ENCODE results near the gene E2F4. TPM values are rescaled to one million over a fixed set of nuclear protein-coding genes. Genes with fewer than 3 reads are reported as not detected.

E2F4 gene
- total and polyA plus RNA-seq, 9 of the 15 experiments (the other 6 are each of a cell fraction or from before 2014, with no cell fraction given), result 9.7 to 139 (median 106) TPM

- TF ChIP-seq ZNF655 (CRISPR knock-in tag; IDR thresholded peaks at IDR 0.05), result no peak
- TF ChIP-seq ZC3H11A (IDR thresholded peaks at IDR 0.05; ENCODE audit: low read depth, low read length), result no peak
- TF ChIP-seq ZNF133 (CRISPR knock-in tag; IDR thresholded peaks at IDR 0.05), result no peak
- no peak for TF ChIP-seq HNRNPK (IDR thresholded peaks at IDR 0.05; ENCODE audit: low read depth, low read length, poor library complexity, severe bottlenecking)
- TF ChIP-seq CHD1 (IDR thresholded peaks at IDR 0.05; ENCODE audit: low read length), result no peak
- no peak for TF ChIP-seq FOS (IDR thresholded peaks at IDR 0.05; ENCODE audit: extremely low read depth, insufficient read length)
- no peak for TF ChIP-seq FIP1L1 (IDR thresholded peaks at IDR 0.05; ENCODE audit: low read depth, low read length, poor library complexity, severe bottlenecking)
- TF ChIP-seq U2AF1 (optimal IDR thresholded peaks at IDR 0.05; ENCODE audit: low read depth, low read length), result no peak
- no peak for TF ChIP-seq ZNF764 (CRISPR knock-in tag; IDR thresholded peaks at IDR 0.05; ENCODE audit: low read depth)
- TF ChIP-seq ILF3 (IDR thresholded peaks at IDR 0.05; ENCODE audit: borderline replicate concordance), result no peak
- TF ChIP-seq FOXO4 (CRISPR knock-in tag; IDR thresholded peaks at IDR 0.05), result no peak
- no peak; the same call in 1 of the 2 replicates for TF ChIP-seq POLR2G (IDR thresholded peaks at IDR 0.05; ENCODE audit: low read depth, low read length)
- TF ChIP-seq ZNF212 (CRISPR knock-in tag; IDR thresholded peaks at IDR 0.05), result no peak
- no peak for TF ChIP-seq CHD2 (IDR thresholded peaks at IDR 0.05; ENCODE audit: low read depth, low read length)
- peak; percentile 88 for TF ChIP-seq MAFG (tag; conservative IDR thresholded peaks at IDR 0.05)
- no peak for TF ChIP-seq HNRNPUL1 (IDR thresholded peaks at IDR 0.05; ENCODE audit: low read length)
- no peak for TF ChIP-seq ID3 (CRISPR knock-in tag; IDR thresholded peaks at IDR 0.05)
- 0 out of 2 replicates have a peak, but pooled peaks have one; percentile 37 for TF ChIP-seq ID3 (tag; IDR thresholded peaks at IDR 0.05)
- no peak for TF ChIP-seq TFE3 (CRISPR knock-in tag; IDR thresholded peaks at IDR 0.05)
- TF ChIP-seq XRCC5 (IDR thresholded peaks at IDR 0.05; ENCODE audit: low read depth, low read length), result no peak
- no peak for TF ChIP-seq ESRRB (CRISPR knock-in tag; IDR thresholded peaks at IDR 0.05; ENCODE audit: borderline replicate concordance)
Measured at GRCh38 chr16:67241008-67241900, 49.3 kb downstream of the E2F4 start (continued).
